ENCODE measurements around the gene BIRC7. TPM values are rescaled to one million over a fixed set of nuclear protein-coding genes. Genes with fewer than 3 reads are reported as not detected.

The BIRC7 gene
- total RNA-seq, 1 experiment from 2014 or later: 0.96 TPM

DNA sequence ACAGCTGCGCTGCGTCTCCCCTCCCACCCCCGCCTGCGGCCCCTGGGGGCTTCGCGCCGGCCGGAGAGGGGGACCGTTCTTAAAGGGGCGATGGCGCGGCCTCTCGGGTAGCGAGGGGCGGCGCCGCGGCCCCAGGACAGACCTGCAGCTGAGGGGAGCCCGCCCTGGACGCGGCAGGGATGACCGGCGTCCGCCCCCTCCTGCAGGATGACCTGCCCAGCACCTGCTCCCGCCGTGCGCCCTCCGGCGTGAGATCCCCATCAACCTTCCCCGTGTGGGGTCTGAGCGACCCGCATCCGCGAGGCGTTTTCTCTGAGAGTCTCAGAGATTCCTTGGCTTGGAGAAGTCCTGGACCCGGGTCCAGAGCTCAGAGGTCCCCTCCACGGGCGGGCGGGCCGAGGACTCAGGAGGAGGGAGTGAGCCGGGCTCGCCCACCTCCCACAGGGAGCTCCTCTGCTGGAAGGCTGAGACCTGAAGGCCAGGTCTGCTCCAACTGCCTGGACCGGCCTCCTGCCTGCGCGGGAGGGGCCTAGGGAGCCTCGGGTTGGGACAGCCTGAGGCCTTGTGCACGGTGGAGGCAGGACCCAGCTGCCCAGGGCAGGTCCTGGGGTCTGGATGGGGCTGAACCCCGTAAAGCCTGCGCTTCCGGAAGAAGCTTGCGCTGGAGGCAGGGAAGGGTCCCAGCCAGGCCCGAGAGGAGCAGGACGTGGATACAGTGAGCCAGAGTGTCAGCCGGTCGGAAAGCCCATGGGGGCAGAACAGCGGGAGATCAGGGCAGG is 19.1 kb downstream of the BIRC7 start:
- intact Hi-C loops (cut with micrococcal nuclease): no loop called here
- DNase-seq (ENCODE audit: low read depth, low spot score) (no peak), ATAC-seq (no peak)
- Histone ChIP-seq H3K9me2 (ENCODE audit: insufficient read depth) (no peaks in the 10 kb centered on the region), H3K9me3 (ENCODE audit: control insufficient read depth in 1 of 2, insufficient read depth in 1 of 2, low read depth in 1 of 2, low read length in 2 of 2) (no peaks in the 10 kb centered on the region), H3K36me3 (ENCODE audit: control insufficient read depth in 1 of 2, insufficient read depth in 2 of 2, low read length in 2 of 2) (no peaks in the 10 kb centered on the region), H3K79me2 (ENCODE audit: insufficient read depth, low read length) (no peaks in the 10 kb centered on the region), H3K9ac (ENCODE audit: low read length) (no peak overlapping the region), H4K20me1 (ENCODE audit: insufficient read depth) (no peaks in the 10 kb centered on the region), H3K4me1 (ENCODE audit: control insufficient read depth in 1 of 2, insufficient read depth in 2 of 2, low read length in 2 of 2) (no peaks in the 10 kb centered on the region), H3K27me3 (ENCODE audit: insufficient read depth, low read length) (no peaks in the 10 kb centered on the region), H2AFZ (ENCODE audit: low read depth, low read length, poor library complexity, severe bottlenecking) (no peak overlapping the region), H3K4me2 (ENCODE audit: low read length) (no peak overlapping the region), H3K4me3 (replicated peaks in 1 of 2; ENCODE audit: low read depth in 1 of 2, low read length in 2 of 2) (no peak overlapping the region), H3K27ac (ENCODE audit: low read depth, low read length) (no peak overlapping the region)
- ChIA-PET RAD21 (ENCODE audit: low non-redundant PET in 1 of 2, low total read pairs in 2 of 2, uncharacterized antibody in 2 of 2, unreplicated experiment in 2 of 2) (no interaction called here), POLR2A (no interaction called here), CTCF (interaction anchor here (1.3 kb wide), 1 partner anchor 31 kb away, joined by 5 read pairs; no protein-coding TSS in a partner anchor)
- no TSS peak for BruUV-seq (replicated peaks)
- TF ChIP-seq, protein P1, sequence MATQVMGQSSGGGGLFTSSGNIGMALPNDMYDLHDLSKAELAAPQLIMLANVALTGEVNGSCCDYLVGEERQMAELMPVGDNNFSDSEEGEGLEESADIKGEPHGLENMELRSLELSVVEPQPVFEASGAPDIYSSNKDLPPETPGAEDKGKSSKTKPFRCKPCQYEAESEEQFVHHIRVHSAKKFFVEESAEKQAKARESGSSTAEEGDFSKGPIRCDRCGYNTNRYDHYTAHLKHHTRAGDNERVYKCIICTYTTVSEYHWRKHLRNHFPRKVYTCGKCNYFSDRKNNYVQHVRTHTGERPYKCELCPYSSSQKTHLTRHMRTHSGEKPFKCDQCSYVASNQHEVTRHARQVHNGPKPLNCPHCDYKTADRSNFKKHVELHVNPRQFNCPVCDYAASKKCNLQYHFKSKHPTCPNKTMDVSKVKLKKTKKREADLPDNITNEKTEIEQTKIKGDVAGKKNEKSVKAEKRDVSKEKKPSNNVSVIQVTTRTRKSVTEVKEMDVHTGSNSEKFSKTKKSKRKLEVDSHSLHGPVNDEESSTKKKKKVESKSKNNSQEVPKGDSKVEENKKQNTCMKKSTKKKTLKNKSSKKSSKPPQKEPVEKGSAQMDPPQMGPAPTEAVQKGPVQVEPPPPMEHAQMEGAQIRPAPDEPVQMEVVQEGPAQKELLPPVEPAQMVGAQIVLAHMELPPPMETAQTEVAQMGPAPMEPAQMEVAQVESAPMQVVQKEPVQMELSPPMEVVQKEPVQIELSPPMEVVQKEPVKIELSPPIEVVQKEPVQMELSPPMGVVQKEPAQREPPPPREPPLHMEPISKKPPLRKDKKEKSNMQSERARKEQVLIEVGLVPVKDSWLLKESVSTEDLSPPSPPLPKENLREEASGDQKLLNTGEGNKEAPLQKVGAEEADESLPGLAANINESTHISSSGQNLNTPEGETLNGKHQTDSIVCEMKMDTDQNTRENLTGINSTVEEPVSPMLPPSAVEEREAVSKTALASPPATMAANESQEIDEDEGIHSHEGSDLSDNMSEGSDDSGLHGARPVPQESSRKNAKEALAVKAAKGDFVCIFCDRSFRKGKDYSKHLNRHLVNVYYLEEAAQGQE (IDR thresholded peaks at IDR 0.05; ENCODE audit: low read depth): no peak
- TF ChIP-seq JUND (IDR thresholded peaks at IDR 0.05) (no peak), EZH2 (IDR thresholded peaks at IDR 0.05) (no peak), TCF7L2 (IDR thresholded peaks at IDR 0.05; ENCODE audit: borderline replicate concordance, extremely low read depth, insufficient read depth, insufficient read length) (no peak), ZNF274 (IDR thresholded peaks at IDR 0.05; ENCODE audit: low read depth, low read length) (no peak), SIN3A (IDR thresholded peaks at IDR 0.05; ENCODE audit: low read depth) (no peak), POLR2A (IDR thresholded peaks at IDR 0.05; ENCODE audit: borderline replicate concordance, extremely low read depth, insufficient read depth, insufficient read length) (no peak)
- TF ChIP-seq, protein P2, sequence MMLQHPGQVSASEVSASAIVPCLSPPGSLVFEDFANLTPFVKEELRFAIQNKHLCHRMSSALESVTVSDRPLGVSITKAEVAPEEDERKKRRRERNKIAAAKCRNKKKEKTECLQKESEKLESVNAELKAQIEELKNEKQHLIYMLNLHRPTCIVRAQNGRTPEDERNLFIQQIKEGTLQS (IDR thresholded peaks at IDR 0.05): no peak
